GM08714 (cell line): Measurements from ENCODE around the gene CADM1.

ENCODE experiments used
- H3K4me3 ChIP-seq: fragments of 200-500 bp; sonication (Bioruptor generic); 2 replicates; pipeline ENCODE4 v1.5.1; 2014; ENCODE audit warnings: mild to moderate bottlenecking, low read length, inconsistent platforms
- ZNF274 ChIP-seq: IDR thresholded peaks from 2 replicates; pipeline ENCODE4 v1.6.1; 2012; ENCODE audit warnings: mild to moderate bottlenecking, low read depth, low read length

CADM1 gene

GRCh38 chr11:115129473-115130289 lies 374.5 kb downstream of the CADM1 start:
- no peak overlapping the region for H3K4me3 ChIP-seq

GRCh38 chr11:115128226-115128625 lies 376.0 kb downstream of the CADM1 start:
- no peak overlapping the region for H3K4me3 ChIP-seq
- no peak for TF ChIP-seq ZNF274

More at GRCh38 chr11:115129473-115130289, 374.5 kb downstream of the CADM1 start:
- TF ChIP-seq ZNF274: no peak

- no peak for TF ChIP-seq ZNF274
- H3K4me3 ChIP-seq: no peak overlapping the region
These were observed 376.4 kb downstream of the CADM1 start for GRCh38 chr11:115127790-115128189.

GRCh38 chr11:115126515-115127208 lies 377.6 kb downstream of the CADM1 start:
- no peak overlapping the region for H3K4me3 ChIP-seq
- TF ChIP-seq ZNF274: no peak

- no peak for TF ChIP-seq ZNF274
- no peak overlapping the region for H3K4me3 ChIP-seq
These were observed 378.1 kb downstream of the CADM1 start for GRCh38 chr11:115126092-115126491.

GRCh38 chr11:115124786-115125185 lies 379.4 kb downstream of the CADM1 start:
- no peak overlapping the region for H3K4me3 ChIP-seq
- no peak for TF ChIP-seq ZNF274

GRCh38 chr11:115123641-115124040 lies 380.6 kb downstream of the CADM1 start:
- no peak overlapping the region for H3K4me3 ChIP-seq
- no peak for TF ChIP-seq ZNF274

- TF ChIP-seq ZNF274: no peak
- no peak overlapping the region for H3K4me3 ChIP-seq
These were observed 381.9 kb downstream of the CADM1 start for GRCh38 chr11:115122274-115122673.
